Chondrocyte (in vitro differentiated cells): Measurements from ENCODE around the gene XRCC2. TPM values are rescaled to one million over a fixed set of nuclear protein-coding genes. Genes with fewer than 3 reads are reported as not detected.

ENCODE experiments used
- DNase-seq: peaks from one replicate; pipeline ENCODE4 v3.0.0; 2021; ENCODE audit warnings: mixed read lengths, low spot score
- H3K27ac Mint-ChIP-seq: one replicate; pipeline ENCODE4 v1.8.0; 2021; ENCODE audit warnings: mild to moderate bottlenecking, moderate library complexity, mixed read lengths; ENCODE audit not compliant: unreplicated experiment
- H3K27me3 Mint-ChIP-seq: 2 replicates; pipeline ENCODE4 v1.8.0; 2021; ENCODE audit warnings: low read depth, mixed read lengths
- H3K36me3 Mint-ChIP-seq: 2 replicates; pipeline ENCODE4 v1.8.0; 2021; ENCODE audit warnings: low read depth, mixed read lengths
- H3K4me1 Mint-ChIP-seq: 2 replicates; pipeline ENCODE4 v1.8.0; 2021; ENCODE audit warnings: low read depth, mild to moderate bottlenecking, mixed read lengths
- H3K4me3 Mint-ChIP-seq: one replicate; pipeline ENCODE4 v1.8.0; 2021; ENCODE audit warnings: mild to moderate bottlenecking, moderate library complexity, mixed read lengths; ENCODE audit not compliant: unreplicated experiment
- H3K9me3 Mint-ChIP-seq: 2 replicates; pipeline ENCODE4 v1.8.0; 2021; ENCODE audit warnings: low read depth, mixed read lengths
- total RNA-seq: library from RNA; stranded (reverse); gene quantifications from 3 replicates; pipeline ENCODE4 v1.2.1, GENCODE V29; 2021
- TF ChIP-seq, protein P1 (sequence below): fragments of 200-600 bp; sonication (generic); IDR thresholded peaks from 2 replicates; pipeline ENCODE4 v1.5.0; 2021; ENCODE audit warnings: antibody characterized with exemption, mild to moderate bottlenecking, moderate library complexity

The XRCC2 gene
- total RNA-seq, 1 donor from 2014 or later: 1.3 TPM

DNA sequence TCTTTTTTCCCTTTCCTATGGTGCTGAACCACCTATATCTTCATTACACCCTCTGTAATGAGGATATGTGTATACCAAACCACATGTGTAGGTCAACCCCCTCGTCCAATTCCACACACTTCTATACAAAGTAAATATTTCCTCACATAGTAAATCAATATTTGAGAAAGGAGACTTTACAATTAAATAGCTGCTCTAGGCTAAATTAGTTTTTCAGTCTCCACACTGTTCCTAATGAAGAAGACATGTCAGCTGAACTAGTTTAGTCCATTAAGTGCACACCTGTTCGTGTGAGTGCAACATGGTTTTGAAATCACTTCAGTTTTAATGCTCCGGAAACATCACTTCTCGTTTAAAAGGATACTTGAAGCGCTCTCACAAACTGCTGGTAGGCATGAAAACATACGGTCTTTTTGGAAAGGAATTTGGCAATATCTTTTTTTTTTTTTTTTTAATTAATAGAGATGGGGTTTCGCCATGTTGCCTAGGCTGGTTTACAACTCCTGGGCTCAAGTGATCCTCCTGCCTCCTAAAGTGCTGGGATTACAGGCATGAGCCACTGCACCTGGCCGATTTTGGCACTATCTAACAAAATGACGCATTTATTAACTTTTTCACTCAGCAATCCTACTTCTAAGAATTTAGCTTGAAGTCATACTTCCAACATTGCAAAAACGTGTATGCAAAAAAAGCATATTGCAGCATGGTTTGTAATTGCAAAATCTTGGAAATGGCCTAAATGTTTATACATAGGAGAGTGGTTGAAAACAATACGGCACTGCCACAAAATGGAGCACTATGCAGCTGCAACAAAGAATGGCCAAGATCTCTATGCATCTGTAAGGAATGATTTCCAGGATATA, 2.1 kb upstream of the XRCC2 start:
- Mint-ChIP-seq H3K9me3 (peaks cover 3% of the 10 kb centered on the region), H3K4me1 (peaks cover 12% of the 10 kb centered on the region), H3K27ac (no peak overlapping the region), H3K27me3 (no peaks in the 10 kb centered on the region), H3K4me3 (no peak overlapping the region), H3K36me3 (no peaks in the 10 kb centered on the region)
- TF ChIP-seq, protein P1, sequence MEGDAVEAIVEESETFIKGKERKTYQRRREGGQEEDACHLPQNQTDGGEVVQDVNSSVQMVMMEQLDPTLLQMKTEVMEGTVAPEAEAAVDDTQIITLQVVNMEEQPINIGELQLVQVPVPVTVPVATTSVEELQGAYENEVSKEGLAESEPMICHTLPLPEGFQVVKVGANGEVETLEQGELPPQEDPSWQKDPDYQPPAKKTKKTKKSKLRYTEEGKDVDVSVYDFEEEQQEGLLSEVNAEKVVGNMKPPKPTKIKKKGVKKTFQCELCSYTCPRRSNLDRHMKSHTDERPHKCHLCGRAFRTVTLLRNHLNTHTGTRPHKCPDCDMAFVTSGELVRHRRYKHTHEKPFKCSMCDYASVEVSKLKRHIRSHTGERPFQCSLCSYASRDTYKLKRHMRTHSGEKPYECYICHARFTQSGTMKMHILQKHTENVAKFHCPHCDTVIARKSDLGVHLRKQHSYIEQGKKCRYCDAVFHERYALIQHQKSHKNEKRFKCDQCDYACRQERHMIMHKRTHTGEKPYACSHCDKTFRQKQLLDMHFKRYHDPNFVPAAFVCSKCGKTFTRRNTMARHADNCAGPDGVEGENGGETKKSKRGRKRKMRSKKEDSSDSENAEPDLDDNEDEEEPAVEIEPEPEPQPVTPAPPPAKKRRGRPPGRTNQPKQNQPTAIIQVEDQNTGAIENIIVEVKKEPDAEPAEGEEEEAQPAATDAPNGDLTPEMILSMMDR: no peak
- no peak for DNase-seq

DNA sequence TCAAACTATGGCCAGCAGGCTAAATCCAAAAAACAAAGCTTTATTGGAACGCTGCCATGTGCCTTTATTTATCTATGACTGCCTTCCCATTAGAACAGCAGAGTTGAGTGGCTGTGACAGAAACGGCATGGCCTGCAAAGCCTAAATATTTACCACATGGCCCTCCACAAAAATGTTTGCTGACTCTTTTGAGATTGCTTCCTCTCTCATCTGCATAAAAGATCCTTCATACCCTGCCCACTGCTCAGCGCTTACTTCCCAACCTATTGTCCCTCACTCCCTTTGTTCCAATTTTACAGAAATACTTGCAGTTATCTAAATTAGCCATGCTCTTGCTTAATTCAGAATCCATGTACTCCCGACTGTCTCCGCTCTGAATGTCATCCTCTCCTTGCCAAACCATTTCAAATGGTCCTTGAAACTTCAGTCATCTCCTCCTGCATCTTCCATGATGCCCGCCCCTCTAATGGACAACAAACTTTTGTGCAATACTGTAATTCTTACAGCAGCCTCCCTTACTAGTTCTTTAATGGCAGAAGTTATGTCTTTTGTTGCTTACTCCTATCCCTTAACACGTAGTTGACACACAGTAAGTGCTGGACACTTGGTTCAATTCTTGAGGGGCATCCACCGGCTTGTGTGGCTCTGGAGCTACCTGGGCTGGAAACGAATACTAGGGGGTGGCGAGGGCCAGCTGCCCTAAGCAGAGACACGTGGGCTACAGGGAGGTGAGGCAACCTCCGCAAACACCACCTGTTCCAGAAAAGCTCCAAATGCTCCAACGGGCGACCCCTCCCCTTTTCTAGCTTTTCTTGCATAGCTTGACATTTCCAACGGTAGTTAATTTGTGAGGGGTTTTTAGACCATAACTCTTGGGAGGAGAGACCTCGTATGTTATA, 832 bp downstream of the XRCC2 start:
- TF ChIP-seq, protein P1: no peak
- no peak for DNase-seq
- H3K4me3 Mint-ChIP-seq: peak overlapping the region; percentile 92
- peaks cover 3% of the 10 kb centered on the region for H3K9me3 Mint-ChIP-seq
- no peaks in the 10 kb centered on the region for H3K27me3 Mint-ChIP-seq
- H3K4me1 Mint-ChIP-seq: peaks cover 12% of the 10 kb centered on the region
- peak overlapping the region; percentile 74 for H3K27ac Mint-ChIP-seq
- H3K36me3 Mint-ChIP-seq: no peaks in the 10 kb centered on the region

DNA sequence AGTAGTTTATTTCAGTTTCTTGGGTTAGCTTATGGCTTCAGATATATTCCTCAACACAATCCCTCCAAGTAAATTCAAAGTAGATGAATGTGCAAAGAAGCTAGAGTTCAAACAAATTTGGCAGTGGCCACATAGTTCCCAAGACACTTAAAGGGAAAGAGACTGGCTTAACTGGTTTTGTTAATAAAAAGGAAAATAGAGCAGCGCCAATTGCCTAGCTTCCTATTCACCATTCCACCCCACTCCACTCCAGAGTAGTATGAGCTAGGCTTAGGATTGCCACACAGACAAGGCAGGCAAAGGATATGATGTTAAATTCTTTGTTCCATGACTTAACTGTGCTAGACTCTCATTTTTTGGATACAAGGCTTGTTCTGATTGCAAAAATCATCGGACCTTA, 2.0 kb downstream of the XRCC2 start:
- TF ChIP-seq, protein P1: no peak
- peaks cover 3% of the 10 kb centered on the region for H3K9me3 Mint-ChIP-seq
- no peak for DNase-seq
- peaks cover 12% of the 10 kb centered on the region for H3K4me1 Mint-ChIP-seq
- H3K36me3 Mint-ChIP-seq: no peaks in the 10 kb centered on the region
- H3K27ac Mint-ChIP-seq: no peak overlapping the region
- H3K27me3 Mint-ChIP-seq: no peaks in the 10 kb centered on the region
- H3K4me3 Mint-ChIP-seq: no peak overlapping the region

DNA sequence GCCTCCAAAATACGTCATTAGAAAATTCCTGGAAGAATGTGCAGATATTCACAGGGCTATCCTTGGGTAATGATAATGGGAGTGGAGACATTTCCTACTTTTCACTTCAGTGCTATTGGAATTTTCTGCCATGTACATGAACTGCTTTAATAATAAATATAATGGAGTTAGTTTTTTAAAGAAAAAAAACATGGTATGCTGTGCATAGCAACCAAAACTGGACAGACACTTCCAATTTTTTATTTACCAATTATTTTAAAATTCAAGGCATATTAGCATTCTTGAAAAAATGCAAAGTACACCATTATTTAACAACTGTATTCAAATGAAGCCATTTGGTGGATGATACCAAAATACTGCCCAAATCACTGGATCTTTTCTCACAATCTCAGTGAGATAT, 3.3 kb downstream of the XRCC2 start:
- Mint-ChIP-seq H3K27me3 (no peaks in the 10 kb centered on the region), H3K4me3 (no peak overlapping the region), H3K9me3 (no peaks in the 10 kb centered on the region), H3K4me1 (peaks cover 12% of the 10 kb centered on the region), H3K36me3 (no peaks in the 10 kb centered on the region), H3K27ac (no peak overlapping the region)
- TF ChIP-seq, protein P1: no peak
- DNase-seq: no peak

DNA sequence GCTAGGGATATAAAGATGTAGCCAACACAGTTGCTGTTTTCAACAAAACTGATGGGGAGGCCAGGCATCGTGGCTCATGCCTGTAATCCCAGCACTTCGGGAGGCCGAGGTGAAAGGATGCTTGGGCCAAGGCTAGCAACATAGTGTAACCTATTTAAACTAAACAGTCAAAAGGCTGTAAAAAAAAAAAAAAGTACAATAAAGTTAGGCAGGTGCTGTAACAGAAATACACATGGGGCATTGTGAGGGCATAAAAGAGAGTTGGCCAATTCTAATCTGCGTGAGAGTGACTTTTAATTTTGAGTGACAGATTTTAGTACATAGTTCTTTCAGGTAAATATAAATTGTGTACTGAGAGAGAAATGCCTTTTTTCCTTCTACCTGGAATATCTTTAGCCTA, 6.2 kb downstream of the XRCC2 start:
- no peak overlapping the region for H3K4me3 Mint-ChIP-seq
- no peak for DNase-seq
- no peak overlapping the region for H3K27ac Mint-ChIP-seq
- H3K9me3 Mint-ChIP-seq: no peaks in the 10 kb centered on the region
- no peaks in the 10 kb centered on the region for H3K27me3 Mint-ChIP-seq
- TF ChIP-seq, protein P1: no peak
- no peaks in the 10 kb centered on the region for H3K36me3 Mint-ChIP-seq
- H3K4me1 Mint-ChIP-seq: peaks cover under 1% of the 10 kb centered on the region
